ENCODE results near the gene SMC6.

SMC6 gene

DNA sequence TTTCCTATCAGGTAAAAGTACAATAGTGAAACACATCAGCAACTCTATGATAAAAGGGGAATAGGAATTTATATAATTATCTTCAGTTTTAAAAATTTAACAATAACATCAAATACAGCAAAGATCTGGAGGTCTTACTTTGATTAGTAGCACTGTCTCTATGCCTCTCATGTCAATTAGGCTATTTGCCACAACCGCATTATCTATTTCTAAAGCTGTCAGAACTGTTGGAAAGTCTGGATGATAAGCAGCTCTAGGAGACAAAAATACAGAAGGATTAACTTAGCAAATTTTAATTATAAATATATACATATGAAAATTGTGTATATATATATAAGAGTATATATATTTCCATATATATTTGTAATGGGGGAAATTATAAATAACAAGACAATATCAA is 45.1 kb downstream of the SMC6 start:
- no peak for DNase-seq

DNA sequence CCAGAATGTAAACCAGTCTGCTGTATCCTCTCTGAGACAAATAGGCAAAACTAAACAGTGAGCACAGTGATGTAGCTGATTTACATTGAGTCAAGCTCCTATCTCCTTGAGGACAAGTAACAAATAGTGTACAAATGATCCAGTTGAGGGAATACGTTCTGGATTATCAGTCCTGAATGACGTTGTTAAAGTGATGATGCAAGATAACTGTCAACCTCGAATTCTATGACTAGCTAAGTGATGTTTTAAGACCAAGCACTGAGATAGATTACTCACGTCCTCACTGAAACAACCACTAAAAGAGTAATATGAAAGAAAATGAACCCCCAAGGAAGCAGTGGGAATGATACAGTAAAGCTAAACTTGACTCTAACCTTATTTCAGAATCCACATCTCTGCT is 46.8 kb downstream of the SMC6 start:
- DNase-seq = no peak

DNA sequence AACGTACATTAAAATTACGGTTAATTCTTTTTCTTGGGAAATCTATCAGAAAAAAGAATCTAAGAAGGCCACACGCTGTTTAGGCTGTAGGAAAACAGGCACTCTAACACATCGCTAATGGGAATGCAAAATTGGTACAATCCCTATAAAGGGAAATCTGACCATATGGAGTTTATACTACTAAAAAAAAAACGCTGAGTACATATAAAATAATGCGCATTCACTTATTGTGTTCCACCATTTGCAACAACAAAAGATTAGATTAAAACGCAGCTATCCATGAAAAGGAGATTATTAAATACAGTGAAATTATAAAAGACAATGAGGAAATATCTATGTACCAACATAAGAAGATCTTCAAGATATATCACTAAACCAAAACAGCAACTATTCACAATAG is 62.8 kb downstream of the SMC6 start:
- DNase-seq = no peak

DNA sequence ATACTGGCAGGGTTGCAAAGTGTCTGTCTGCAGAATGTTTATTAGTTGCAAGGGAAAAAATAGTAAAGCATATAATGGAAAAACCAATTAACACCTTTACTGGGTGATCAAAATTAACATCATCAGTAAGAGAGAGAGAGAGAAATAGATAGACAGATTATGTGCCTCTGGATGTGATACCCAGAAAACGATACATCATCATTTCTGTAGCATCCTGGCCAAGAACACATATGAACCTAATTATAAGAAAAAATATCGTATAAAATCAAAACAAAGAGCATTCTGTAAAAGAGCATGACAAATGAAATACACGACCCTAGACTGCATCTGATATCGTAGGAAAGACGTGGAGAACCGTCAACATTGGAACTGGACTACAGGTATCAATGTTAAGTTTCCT is 64.6 kb downstream of the SMC6 start:
- DNase-seq = no peak

DNA sequence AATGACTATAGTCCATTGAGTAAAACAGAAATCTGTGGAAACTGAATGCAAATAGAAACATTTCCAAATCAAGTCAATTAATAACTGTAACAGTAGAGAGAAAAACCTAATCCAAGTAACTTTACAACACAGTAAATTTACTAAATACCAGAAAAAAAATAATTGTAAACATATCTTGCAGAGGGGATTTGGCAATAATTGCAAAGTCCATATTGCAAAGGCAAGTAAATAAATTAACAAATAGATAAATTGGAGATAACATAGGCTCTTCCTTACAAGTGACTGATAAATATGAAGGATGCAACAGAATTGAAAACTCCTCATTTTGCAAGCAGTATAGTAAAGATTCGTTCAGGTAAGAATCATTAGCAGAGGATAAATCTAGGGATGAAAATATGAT is 65.0 kb downstream of the SMC6 start:
- no peak for DNase-seq

DNA sequence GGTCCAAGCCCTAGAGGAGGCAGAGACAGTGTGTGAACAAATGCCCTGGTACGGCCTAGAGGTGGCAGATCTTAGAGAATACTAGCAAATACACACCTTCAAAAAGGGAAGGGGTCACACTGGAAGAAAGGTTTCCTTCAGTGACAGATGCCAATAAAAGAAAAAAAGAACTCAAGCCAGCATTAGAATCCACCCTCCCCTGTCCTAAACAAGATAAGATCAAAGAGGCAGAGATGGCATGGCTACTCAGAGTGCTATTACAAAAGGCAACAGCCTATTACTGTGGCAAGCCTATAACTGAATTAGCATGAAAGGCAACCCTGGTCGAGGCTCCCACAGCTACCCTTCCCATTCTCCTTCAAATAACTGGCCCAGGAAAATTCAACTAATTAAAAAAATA is 69.6 kb downstream of the SMC6 start:
- DNase-seq = no peak

DNA sequence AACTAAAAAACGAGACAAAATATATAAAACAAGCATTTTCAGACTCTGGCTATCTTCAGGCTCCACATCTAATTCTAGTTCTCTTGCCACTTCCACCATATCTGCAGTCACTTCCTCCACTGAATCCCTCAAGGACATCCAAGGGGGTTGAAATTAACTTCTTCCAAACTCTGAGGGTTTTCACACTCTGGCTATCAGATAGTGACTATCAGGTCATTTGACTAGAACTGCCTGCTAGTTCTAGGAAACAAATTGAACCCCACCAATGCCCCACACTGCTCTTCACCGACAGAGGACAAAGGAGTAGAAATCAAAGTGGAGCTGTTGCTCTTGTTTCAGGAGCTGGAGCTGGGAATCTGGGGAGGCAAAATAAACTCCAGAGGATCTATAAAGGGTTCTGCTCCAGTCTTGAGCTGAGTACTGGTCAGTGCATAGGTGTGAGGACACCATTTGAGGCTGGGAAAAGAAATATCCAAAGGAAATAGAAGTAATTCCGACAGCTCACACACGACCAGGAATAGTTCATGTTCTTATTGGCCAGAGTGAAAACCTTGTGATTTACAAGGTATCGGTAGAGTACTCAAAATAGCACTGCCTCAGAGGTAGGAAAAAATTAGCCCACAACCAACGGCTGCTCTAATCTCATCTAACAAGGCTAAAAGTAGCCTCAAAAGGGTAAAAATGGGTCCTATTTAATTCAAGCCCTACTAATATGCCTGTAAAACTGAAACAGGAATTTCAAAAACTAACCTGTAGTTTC is 71.3 kb downstream of the SMC6 start:
- DNase-seq = no peak

DNA sequence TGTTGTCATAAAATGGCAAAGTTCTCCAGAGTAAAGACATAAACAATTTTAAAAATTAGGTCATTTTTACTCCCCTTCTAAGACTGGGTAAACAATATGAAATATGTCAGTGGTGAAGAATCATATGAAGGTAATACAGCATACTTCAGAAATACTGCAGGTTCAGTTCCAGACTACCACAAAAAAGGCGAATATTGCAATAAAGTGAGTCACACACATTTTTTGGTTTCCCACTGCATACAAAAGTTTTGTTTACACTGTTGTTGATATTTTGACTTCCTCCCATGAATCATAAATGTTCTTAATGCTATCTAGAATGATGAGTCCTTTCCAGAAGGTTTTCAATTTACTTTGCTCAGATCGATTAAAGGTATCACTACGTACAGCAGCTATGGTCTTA is 73.5 kb downstream of the SMC6 start:
- DNase-seq = no peak

DNA sequence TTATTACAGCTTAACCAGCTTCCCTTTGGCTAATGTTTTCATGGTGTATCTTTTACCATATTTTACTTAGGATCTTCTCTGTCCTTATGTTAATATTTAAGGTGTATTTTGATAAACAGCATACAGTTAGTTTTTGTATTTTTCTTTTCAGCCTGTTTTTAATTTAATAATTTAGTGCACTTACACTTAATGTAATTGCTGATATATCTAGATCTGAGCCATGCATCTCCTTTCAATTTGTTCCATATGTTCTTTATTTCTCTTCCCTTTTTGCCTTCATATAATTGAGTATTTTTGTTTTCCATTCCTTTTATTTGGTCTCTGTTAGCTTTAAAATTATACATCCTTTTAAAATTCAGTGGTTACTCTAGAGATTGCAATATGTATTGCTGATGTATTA is 78.8 kb downstream of the SMC6 start:
- no peak for DNase-seq

DNA sequence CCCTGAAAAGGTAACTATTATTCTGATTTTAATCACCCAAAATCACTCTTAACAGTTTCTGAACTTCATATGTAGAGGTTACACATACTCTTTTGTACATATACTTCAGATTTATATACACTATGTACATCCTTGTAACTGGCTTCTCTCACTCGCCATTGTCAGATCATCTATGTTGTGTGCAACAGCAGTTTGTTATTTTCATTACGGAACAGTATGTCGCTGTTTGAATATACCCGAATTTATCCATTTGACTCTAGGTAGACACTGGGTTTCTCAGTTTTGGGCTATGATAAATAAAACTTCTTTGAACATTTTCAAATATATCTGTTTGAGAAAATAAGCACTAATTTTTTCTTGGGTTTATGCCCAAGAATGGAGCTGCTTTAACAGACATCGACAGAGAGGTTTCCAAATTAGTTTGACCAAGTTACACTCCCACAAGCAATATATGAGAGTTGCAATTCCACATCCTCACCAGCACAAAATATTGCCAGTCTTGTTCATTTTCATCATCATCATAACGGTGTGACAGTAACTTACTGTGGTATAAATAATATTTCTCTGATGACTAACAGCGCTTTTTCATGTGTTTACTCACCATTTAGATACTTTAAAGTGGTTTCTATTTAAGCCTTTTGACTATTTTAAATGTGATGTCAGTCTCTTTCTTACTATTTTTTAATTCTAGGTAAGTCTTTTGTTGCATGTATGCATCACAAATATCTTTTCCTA is 80.9 kb downstream of the SMC6 start:
- DNase-seq = no peak

DNA sequence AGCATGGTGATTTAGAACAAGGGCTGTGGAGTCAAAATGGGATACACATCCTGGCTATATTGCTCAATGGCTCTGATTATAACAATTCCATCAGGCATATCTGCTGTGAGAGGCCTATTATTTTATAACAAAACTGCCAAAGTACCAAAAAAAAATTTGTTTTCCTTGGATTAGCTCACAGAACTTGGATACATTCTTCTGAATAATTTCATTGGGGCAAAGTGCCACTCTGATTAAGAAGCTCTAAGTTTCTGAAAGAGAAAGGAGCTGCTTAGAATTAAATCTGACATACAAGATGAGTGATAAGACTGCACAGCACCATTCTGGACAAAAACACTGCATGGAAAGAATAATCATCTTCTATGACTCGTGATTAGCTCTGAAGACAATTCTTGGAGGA is 85.7 kb downstream of the SMC6 start:
- DNase-seq = no peak

DNA sequence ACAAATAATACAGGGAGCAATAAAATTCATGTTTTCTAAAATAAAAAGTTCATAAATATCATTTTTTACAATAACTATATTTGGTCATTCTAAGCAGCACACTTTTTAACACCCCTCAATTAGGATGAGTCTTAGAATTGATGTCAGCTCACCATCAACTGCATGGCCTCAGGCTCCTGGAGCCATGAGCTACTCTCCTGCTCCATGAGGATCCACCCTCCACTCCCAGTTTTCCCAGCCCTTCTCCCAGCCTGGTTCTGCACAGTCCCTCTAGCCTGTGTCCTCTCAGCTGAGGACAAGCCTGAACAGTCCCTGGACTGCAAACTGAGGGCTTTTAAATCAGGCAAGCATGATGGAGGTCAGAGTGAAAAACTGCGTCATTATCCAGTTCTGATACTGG is 89.1 kb downstream of the SMC6 start:
- DNase-seq = no peak

DNA sequence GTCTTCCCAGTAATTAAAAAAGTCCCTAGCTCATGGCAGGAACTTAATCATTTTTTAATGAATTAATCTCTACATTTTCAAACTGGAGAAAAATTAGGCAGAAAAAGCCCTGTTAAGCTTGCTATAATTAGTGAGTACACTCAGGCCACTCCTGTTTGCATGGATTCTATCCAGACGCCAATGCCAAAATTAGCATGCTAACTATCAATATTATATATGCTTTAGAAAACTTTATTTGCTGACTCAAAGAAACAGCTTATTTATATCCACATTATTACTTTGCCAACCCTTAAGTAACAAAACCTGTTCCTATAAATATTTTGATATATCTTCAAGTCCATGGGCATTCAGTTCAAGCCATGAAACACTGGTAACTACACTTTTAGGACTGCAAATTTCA is 90.9 kb downstream of the SMC6 start:
- DNase-seq = no peak

DNA sequence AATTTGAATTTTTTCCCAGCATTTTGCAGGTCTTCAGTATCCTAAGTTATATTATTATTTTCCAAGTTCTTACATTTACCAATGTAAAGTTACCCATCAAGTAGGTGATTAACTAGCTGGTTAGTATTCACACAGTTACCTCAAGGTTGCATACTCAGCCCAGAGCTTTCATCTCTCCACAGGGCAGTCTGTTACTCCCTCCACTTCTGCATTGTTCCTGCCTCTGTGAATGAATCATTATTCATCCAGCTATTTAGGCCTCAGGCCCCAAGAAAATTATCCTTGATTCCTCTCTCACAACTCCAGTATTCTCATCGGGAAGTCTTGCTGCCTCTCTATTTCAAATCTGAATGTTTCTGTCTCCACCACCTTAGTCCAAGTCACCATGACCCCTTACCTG is 92.2 kb downstream of the SMC6 start:
- no peak for DNase-seq

DNA sequence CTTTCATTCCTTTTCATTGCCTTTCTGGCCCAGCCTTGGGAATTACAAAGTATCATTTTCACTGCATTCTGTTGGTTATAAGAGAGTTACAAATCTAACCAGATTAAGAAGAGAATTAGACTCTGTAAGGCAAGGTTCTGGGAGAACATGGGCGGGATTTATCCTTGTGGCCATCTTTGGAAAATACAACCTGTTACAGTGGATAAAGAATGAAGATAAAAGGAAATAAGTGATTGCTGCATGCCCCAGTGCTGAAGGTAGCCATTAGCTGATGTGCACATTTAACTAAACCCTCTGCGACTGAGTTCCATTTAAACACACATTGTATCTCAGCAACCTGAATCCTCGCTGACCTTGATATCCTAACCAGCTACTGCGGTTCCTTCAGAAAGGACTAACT is 93.4 kb downstream of the SMC6 start:
- no peak for DNase-seq

DNA sequence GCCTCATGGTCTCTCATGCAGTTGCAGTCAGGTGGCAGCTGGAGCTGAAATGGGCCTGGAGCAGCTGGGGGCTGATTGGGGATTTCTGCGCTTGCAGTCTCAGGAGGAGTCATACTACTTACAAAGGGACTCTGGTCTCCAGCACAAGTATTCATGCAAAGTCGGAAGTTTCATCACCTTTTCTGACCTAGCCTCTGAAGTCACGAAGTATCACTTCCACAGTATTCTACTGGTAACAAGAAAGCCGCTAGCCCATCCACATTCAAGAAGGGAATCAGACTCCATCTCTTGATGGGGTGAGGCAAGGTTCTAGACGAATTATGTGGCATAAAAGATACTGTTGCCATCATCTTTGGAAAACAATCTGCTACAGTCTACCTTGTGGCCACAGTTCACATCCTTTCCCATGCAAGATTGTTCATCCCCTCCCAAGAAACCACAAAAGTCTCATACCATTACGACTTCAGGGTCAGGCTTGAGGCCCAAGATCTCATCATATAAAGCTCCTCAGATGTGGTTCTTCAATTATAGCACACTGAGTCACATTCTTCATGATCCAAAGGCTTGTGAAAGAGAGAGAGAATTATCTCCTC is 95.3 kb downstream of the SMC6 start:
- no peak for DNase-seq

DNA sequence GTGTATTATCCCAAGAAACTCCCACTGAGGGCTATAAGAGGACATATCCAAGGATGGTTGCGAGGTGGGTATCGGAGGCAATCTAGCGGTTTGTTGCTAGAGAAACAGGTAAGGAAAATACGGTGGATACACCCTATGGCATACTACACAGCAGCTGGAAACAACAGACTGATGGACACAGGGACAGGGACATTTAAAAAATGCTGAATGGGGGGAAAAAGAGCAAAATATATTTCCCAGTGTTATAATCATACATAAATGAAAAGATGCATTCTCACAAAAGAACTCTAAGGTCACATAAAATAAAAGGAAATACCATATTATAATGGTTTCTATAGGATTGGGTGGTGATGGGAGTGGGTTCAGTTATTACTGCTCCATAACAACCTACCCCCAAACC is 95.9 kb downstream of the SMC6 start:
- no peak for DNase-seq

DNA sequence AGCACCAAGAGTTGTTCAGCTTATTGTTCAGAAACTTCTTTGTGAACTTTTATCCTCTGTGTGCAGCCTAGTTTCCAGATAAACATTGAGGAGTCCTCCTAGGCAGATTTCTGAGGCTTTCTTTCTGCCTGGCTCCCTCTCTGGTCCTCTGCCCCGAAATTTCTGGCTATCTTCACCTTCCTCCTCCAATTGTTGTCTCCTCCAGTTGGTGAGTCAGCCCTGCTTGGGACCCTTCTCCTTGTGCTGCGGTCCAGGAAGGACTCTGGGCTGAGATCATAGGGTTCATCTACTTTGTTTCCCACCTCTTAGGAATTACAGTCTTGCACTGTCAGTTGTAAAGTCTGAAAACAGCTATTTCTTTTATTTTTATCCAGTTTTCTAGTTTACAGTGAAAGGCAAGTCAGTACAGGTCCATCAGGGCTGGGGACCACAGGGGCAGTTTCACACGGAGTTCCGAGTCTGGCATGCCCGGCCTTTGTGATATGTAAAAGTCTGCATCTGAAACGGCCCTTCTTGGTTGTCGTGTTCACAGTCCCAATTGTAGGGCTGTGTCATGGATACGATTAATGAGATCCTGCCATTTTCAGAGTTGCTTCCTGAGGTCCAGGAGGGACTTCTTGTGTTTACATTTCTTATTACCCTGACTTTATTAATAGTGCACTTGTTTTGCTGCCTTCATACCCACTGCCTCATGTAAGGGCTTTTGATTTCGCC is 100.8 kb downstream of the SMC6 start:
- DNase-seq = no peak

DNA sequence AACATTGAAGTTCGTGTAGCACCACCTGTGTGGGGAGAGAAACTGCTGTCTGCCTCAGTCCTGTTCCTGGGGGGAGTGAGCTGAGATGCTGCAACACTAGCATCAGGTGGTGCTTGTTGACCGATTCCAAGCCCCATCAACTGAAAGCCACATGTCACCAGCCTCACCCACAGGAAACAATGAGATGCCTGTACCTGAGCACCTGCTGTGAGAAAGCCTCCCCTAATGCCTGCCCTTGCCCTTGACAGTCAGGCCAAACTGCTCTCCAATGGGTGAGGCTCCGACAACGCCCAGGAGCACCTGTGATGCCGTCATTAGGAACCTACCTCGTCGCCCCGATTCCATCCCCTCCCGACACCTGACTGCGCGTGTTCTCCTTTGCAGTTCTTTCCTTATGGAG is 104.6 kb downstream of the SMC6 start:
- no peak for DNase-seq

DNA sequence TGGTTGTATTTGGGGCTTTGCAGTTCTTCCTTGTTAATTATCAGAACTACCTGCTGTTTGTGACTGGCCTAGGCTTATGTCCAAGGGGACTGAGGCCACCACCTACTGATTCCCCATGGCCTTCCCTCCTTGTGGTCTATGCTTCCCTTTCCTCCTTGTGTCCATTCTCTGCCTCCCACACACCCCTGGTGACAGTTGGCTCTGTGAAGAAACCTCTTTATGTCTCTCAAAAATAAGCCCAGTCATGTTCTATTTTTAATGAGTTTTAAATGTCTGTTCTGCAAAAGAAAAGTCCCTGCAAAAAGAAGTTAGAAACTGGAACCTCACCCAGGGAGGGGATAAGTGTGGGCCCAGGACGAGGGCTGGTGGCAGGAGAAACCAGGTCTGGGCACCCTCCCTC is 105.0 kb downstream of the SMC6 start:
- DNase-seq = no peak

DNA sequence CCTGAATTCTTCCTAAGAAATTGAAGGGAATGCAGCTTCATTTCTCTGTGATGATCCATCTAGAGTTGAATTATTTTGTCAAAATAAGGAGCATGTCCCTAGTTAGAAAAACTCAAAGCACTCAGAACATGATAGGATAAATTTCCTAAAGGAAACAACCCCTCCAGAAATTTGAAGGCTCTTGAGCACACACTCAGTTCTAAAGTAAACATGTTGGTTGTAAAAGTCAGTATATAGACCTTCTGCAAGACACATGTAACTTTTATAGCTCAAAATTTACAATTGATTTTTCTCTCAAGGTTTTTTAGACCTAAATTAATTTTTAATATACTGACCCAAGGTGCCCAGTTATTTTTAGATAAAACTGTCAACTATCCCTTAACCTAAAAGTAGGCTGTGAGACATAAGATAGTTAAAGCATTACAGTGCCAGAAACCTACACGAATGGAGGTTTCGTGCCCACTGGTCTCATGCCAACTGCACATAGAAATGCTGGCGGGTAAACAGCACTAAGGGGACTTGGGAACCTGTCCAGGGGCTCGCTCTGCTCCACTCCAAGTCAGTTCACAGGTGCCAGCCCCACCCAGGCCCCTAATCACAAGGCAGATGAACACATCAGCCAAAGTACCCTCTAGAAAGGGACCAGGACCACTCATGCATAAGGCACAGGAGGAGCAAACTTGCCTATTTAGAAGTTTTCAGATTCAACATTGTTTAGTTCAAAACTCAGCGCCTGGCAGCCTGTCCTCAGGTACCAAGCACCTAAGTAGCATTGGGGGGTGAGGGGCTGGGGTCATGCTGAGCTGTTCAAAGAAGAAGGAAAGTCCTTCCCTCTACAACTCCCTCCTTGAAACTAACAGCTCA is 106.5 kb downstream of the SMC6 start:
- no peak for DNase-seq

DNA sequence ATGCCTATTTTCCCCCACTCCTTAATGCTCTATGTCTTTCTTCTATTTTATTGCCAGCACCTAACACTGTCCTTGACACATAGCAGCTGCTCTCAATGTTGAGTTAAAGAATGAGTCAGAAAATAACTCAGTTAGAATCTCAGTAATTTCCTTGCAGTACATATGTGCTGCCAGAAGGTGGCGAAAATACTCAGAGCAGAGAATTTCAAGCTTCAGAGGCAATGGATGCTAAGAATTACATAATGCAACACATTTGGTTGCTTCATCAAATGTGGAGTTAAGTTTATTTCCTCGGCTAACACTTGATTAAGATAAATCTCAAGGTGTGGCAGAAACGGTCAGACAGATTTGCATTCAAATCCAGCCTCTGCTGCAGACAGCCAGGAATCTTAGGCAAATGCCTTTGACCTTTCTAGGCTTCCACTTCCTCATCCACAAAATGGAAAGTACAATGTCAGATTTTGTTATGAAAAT is 107.5 kb downstream of the SMC6 start:
- DNase-seq = peak; percentile 24
